Right lobe of liver (tissue), 6 donors: ENCODE measurements around the gene CHST8. TPM values are rescaled to one million over a fixed set of nuclear protein-coding genes. Genes with fewer than 3 reads are reported as not detected.

Experiments
- ATAC-seq, 4 donors: fragments of 200-7000 bp; cut with Tn5 transposase; one replicate each; pipeline ENCODE4 v1.9.1; 2020; ENCODE audit warnings: mild to moderate bottlenecking in 4 of 4, moderate library complexity in 4 of 4
- DNase-seq, 3 donors: peaks; one replicate each; pipeline ENCODE4 v3.0.0-alpha.2; 2020
- H3K27ac ChIP-seq, 3 donors: fragments of 200-600 bp; one replicate each; pipeline ENCODE4 v1.8.0; 2022
- H3K27me3 ChIP-seq, 2 donors: fragments of 200-600 bp; one replicate each; pipeline ENCODE4 v1.8.0; 2022
- H3K36me3 ChIP-seq, 4 donors: fragments of 200-600 bp; sonication (generic) in 1 of 4; one replicate each; pipeline versions ENCODE4 v1.5.1 to v1.8.0; 2017 to 2022; ENCODE audit warnings: control low read depth in 1 of 4
- H3K4me1 ChIP-seq, 4 donors: fragments of 200-600 bp; sonication (generic) in 1 of 4; one replicate each; pipeline versions ENCODE4 v1.5.1 to v1.8.0; 2017 to 2022; ENCODE audit warnings: control low read depth in 1 of 4
- H3K4me3 ChIP-seq, 3 donors: fragments of 200-600 bp; one replicate each; pipeline ENCODE4 v1.8.0; 2022
- H3K9me3 ChIP-seq, 4 donors: fragments of 200-600 bp; sonication (generic) in 1 of 4; one replicate each; pipeline versions ENCODE4 v1.5.1 to v1.8.0; 2017 to 2022; ENCODE audit warnings: control low read depth in 1 of 4
- CTCF ChIP-seq, 4 donors: fragments of 200-600 bp in 3 of 4; fragments of 450-650 bp in 1 of 4; IDR thresholded peaks; one replicate each; pipeline versions ENCODE4 v1.5.1 to v1.8.0; 2016 to 2022; ENCODE audit warnings: antibody characterized with exemption in 4 of 4, mild to moderate bottlenecking in 2 of 4
- POLR2A ChIP-seq: fragments of 450-650 bp; IDR thresholded peaks from one replicate; pipeline ENCODE4 v1.6.1; 2017; ENCODE audit warnings: antibody characterized with exemption, mild to moderate bottlenecking
- WGBS: methylation state at CpG from one replicate; pipeline ENCODE4 v1.1.6; 2018; ENCODE audit warnings: low coverage, low lambda C conversion rate; ENCODE audit not compliant: insufficient coverage; ENCODE audit errors: missing lambda C conversion rate; 5-methylcytosine and 5-hydroxymethylcytosine counted together
- intact Hi-C, 2 donors: fragments of 100-400 bp; cut with DNase I; formaldehyde crosslinking; loops; one replicate each; pipeline versions ENCODE4 v1.11.2 to v1.14.1; 2022
- total RNA-seq, 6 experiments: library from RNA; depleted of rRNA in 2 of 6; stranded (reverse); fragments of >200 nt in 2 of 6; fragmentation: NEBNext Ultra II Directional in 3 of 6; extraction: Animal tissue kit (Norgen Biotek cat#: 25700) in 3 of 6; gene quantifications; one replicate each; pipeline versions ENCODE4 v1.1.0 to v1.2.4, GENCODE V29; 2016 to 2023
- donor health status: DM: no; HTN: yes; CAD: no.
- donor health status: DM: no; HTN: no; CAD: no.
- donor health status: DM: no; HTN: no; CAD: no.
- donor health status: DM: no; HTN: yes; CAD: no.
- donor health status: DM: no; HTN: yes; CAD: no.

Gene CHST8
- total RNA-seq, 6 experiments from 2014 or later: 0.12 to 0.19 TPM; not detected in 4

- H3K4me3 ChIP-seq: no peak overlapping the region
- no peaks in the 10 kb centered on the region for H3K36me3 ChIP-seq
- ATAC-seq: no peak
- TF ChIP-seq CTCF (IDR thresholded peaks at IDR 0.05) (no peak), POLR2A (no peak)
- no peaks in the 10 kb centered on the region for H3K9me3 ChIP-seq
- no peaks in the 10 kb centered on the region for H3K27me3 ChIP-seq
- no peak overlapping the region for H3K27ac ChIP-seq
- no peak for DNase-seq
- WGBS: 47% methylated on average over 7 of the region's 8 CpGs
- no peaks in the 10 kb centered on the region for H3K4me1 ChIP-seq
- intact Hi-C loops: no loop called here
Observed at GRCh38 chr19:33746159-33746558, 124.4 kb downstream of the CHST8 start.

GRCh38 chr19:33747273-33747672, 125.5 kb downstream of the CHST8 start:
- Histone ChIP-seq H3K27me3 (no peaks in the 10 kb centered on the region), H3K4me3 (no peak overlapping the region), H3K36me3 (no peaks in the 10 kb centered on the region), H3K27ac (no peak overlapping the region), H3K9me3 (no peaks in the 10 kb centered on the region), H3K4me1 (no peaks in the 10 kb centered on the region)
- WGBS: 39% methylated on average over 2 of the region's 4 CpGs
- ATAC-seq (no peak), DNase-seq (no peak)
- TF ChIP-seq CTCF (IDR thresholded peaks at IDR 0.05): no peak
- no peak for TF ChIP-seq POLR2A
- intact Hi-C loops: no loop called here

GRCh38 chr19:33748231-33748630, 126.5 kb downstream of the CHST8 start:
- no peak overlapping the region for H3K27ac ChIP-seq

GRCh38 chr19:33749016-33749415, 127.3 kb downstream of the CHST8 start:
- intact Hi-C loops: no loop called here
- Histone ChIP-seq H3K27ac (no peak overlapping the region), H3K4me1 (no peaks in the 10 kb centered on the region), H3K4me3 (no peak overlapping the region), H3K9me3 (no peaks in the 10 kb centered on the region), H3K36me3 (no peaks in the 10 kb centered on the region), H3K27me3 (no peaks in the 10 kb centered on the region)
- ATAC-seq (no peak), DNase-seq (no peak)
- TF ChIP-seq CTCF (IDR thresholded peaks at IDR 0.05) (no peak), POLR2A (no peak)
- WGBS: 66% methylated on average over 2 of the region's 3 CpGs

More at GRCh38 chr19:33748231-33748630, 126.5 kb downstream of the CHST8 start:
- no peaks in the 10 kb centered on the region for H3K9me3 ChIP-seq
- no peak overlapping the region for H3K4me3 ChIP-seq
- no peaks in the 10 kb centered on the region for H3K36me3 ChIP-seq
- 40% methylated on average over 1 of the region's 8 CpGs for WGBS
- ATAC-seq (no peak), DNase-seq (no peak)
- TF ChIP-seq CTCF (IDR thresholded peaks at IDR 0.05) (no peak), POLR2A (no peak)
- H3K27me3 ChIP-seq: no peaks in the 10 kb centered on the region
- H3K4me1 ChIP-seq: no peaks in the 10 kb centered on the region
- intact Hi-C loops: no loop called here

- H3K9me3 ChIP-seq: no peaks in the 10 kb centered on the region
- DNase-seq: no peak
- no CpG with 5 or more reads among the region's 12 CpGs for WGBS
- intact Hi-C loops: no loop called here
- H3K27ac ChIP-seq: no peak overlapping the region
- H3K27me3 ChIP-seq: no peaks in the 10 kb centered on the region
- TF ChIP-seq POLR2A (no peak), CTCF (IDR thresholded peaks at IDR 0.05) (no peak)
- no peaks in the 10 kb centered on the region for H3K4me1 ChIP-seq
- no peaks in the 10 kb centered on the region for H3K36me3 ChIP-seq
- no peak for ATAC-seq
- H3K4me3 ChIP-seq: no peak overlapping the region
Observed at GRCh38 chr19:33749619-33750175, 127.9 kb downstream of the CHST8 start.
